C4-2B (cell line): ENCODE data around the gene CCDC57.

Source experiments
- H3K27ac ChIP-seq: fragments of 450-650 bp; 2 replicates; pipeline ENCODE4 v1.5.1; 2017
- ZFX ChIP-seq: fragments of 450-650 bp; IDR thresholded peaks from 2 replicates; pipeline ENCODE4 v1.6.1; 2017
- TF ChIP-seq, protein P1 (sequence below): fragments of 450-650 bp; conservative IDR thresholded peaks from 2 replicates; pipeline ENCODE4 v1.5.1; 2017; ENCODE audit warnings: mild to moderate bottlenecking

The CCDC57 gene

DNA sequence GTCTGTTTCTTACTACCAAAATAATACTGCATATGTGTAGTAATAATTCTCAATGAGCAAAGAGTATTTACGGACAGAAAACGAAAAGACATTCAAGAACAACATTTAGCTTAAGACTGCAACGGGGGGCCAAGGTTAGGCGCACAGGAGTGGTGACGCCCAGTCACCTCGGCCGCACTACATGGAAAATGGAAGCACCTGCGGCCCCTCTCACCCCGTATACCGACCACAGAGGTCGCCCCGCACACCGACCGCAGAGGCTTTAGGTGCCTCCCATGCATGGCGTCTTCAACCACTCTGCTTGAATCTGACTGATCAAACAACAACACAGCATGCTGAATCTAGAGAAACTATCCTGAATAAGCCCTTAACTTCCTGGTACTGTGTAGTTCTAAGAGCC lies 26.4 kb downstream of the CCDC57 start:
- no peak overlapping the region for H3K27ac ChIP-seq
- no peak for TF ChIP-seq ZFX
- TF ChIP-seq, protein P1, sequence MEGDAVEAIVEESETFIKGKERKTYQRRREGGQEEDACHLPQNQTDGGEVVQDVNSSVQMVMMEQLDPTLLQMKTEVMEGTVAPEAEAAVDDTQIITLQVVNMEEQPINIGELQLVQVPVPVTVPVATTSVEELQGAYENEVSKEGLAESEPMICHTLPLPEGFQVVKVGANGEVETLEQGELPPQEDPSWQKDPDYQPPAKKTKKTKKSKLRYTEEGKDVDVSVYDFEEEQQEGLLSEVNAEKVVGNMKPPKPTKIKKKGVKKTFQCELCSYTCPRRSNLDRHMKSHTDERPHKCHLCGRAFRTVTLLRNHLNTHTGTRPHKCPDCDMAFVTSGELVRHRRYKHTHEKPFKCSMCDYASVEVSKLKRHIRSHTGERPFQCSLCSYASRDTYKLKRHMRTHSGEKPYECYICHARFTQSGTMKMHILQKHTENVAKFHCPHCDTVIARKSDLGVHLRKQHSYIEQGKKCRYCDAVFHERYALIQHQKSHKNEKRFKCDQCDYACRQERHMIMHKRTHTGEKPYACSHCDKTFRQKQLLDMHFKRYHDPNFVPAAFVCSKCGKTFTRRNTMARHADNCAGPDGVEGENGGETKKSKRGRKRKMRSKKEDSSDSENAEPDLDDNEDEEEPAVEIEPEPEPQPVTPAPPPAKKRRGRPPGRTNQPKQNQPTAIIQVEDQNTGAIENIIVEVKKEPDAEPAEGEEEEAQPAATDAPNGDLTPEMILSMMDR = no peak

DNA sequence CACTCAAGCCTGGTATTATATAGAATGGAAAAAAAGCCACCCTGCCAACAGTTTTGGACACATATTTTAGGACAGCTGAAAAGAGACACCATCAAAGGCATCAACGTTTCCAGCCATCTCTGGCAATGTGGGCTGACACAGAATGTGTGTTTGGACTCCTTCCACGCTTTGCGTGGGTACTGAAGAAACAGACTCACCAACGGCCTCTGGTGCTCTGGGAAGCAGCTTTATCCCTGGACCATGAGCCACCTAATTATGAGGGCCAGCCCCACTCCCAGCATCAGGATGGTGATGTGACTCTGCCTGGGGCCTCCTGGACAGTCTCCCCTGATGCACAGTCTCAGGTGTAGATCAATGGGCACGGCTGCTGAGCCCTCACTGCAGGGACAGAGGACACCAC lies 27.9 kb downstream of the CCDC57 start:
- H3K27ac ChIP-seq = no peak overlapping the region
- TF ChIP-seq, protein P1 = no peak
- TF ChIP-seq ZFX = no peak

DNA sequence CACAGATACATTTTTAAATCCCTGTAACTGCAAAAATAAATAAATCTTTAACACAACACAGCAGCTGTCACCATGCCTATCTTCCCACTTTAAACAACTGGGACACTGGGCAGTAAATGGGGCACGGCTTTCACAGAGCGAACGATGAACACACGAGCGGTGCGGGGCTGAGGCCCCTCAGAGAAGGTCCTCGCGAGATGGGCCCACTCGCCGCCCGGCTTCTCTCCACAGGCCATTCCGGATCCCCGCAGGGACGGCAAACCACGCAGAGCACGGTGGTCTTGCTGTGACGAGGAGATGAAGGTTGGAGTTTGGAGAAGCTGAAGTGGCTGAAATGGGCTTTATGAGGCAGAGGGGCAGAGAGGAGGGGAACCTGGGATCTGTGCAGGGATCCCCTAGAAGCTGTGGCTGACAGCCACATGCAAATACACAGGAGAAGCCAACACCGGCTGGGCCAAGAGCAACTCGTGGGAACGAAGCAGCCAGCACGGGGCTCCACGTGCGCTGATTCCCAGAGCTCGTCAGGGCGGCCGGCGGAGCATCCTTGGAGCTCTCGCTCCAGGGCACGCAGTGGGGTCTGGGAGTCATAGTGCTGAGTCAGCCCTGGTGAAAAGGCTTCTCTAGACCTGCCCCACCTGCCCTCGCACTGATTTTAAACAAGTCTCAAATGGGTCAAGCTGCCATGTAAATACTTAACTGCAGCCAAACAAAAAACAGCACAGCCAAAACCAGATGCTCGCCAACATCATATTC lies 31.7 kb downstream of the CCDC57 start:
- no peak for TF ChIP-seq ZFX
- TF ChIP-seq, protein P1 = no peak
- no peak overlapping the region for H3K27ac ChIP-seq

DNA sequence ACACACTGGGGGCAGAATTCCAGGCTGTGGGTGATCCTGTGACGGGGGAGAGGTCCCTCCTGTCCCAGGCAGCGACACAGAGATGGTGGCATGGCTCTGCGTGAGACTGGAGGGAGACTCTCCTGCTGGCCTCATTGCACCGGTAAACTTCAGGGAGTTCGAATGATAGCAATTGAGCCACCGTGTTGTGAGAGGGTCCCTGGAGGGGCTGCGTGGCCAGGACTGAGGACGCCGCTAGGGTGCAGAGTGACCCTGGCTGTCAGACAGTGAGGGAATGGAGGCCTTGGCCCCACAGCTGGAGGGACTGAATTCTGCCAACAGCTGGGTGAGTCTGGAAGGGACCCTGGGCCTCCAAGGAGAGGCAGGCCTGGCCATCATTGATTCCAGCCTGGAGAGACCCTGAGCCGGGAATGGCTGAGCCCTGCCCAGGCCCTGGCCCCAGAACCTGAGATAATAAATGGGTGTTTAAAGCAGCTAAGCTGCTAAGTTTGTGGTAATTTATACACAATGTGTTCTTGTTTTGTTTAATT lies 32.6 kb downstream of the CCDC57 start:
- H3K27ac ChIP-seq = no peak overlapping the region
- TF ChIP-seq ZFX = no peak
- TF ChIP-seq, protein P1 = no peak

DNA sequence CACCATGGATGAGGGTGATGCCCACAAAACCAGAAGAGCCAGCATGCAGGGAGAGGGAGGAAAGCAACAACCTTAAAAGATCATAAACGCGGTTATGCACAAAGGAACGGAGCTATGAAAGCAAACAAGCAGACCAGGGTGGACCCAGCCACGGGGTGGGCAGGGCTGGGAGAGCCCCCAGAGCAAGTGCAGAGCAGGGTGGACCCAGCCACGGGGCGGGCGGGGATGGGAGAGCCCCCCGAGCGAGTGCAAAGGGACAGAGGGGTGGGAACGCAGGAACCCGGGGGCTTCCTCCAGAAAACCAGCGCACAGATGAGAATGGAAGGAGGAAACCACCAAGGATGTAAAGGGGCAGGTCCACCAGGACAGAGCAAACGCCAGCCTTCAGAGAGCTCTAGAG lies 33.2 kb downstream of the CCDC57 start:
- TF ChIP-seq, protein P1 = no peak
- TF ChIP-seq ZFX = no peak
- no peak overlapping the region for H3K27ac ChIP-seq

DNA sequence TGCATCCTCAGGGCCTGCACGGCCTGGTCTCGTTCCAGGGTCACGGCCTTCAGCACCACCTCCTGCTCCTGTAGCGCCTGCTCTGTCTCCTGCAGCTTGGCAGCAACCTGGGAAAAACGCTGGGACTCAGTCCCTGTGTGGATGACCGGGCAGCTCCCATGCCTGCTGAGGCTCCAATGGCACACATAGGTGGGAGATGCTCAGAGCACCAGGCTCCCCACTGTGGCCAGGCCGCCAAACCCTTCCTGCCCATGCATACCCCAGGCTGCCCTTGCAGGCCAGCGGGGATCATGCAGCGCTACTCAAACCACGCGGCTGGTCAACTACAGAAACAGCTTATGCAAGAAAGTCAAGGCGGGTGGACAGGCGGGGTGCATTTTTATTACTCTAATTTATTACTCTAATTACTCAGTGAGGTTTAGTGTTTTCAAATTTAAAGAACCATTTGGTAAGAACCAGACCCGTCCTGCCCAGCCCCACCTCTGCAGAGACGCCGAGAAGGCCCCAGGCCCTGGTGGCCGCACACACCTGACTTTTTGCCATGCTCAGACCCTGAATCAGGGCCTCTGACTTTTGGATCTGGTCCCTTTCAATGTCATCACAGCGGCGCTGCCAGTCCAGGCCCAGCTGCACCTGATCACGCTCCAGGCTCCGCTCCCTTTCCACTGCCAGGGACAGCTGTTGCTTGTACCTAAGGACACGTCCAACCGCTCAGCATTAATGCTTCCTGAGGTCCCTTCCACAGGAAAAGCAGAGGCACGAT lies 34.0 kb downstream of the CCDC57 start:
- TF ChIP-seq ZFX = no peak
- TF ChIP-seq, protein P1 = no peak
- H3K27ac ChIP-seq = no peak overlapping the region

DNA sequence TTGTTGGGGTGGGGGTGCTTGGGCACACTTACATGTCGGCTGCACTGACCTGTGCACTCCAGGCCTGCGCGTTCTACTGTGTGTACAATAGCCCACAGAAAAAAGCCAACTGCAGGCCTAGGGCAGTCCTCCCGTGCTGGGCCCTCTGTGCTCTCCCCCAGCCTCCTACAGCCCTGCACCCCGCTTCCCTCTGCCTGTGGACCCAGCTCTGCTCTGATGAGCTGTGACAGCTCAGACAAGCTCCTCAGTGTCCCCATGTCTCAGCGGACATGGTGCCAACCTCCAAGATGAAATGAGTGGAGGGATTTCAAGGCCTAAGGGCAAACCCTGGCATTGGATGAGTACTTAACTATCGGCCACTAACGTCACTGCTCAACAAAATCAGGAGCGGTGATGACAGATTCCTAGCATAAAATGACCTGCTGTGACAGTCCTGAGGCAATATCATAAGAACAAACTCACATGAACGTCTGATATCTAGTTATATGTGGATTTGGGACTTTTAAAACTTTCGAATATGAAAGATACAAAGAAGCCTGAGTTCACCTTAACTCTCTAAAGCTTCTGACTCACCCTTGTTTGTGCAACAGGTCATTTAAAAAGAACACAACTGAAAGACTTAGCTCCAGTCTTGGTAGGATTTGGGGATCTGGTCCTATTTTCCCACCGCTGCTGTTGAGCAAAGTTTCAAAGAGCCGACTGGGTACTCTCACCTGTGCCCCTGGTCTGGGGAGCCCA lies 34.7 kb downstream of the CCDC57 start:
- no peak overlapping the region for H3K27ac ChIP-seq
- TF ChIP-seq, protein P1 = no peak
- TF ChIP-seq ZFX = no peak
